Heart left ventricle (tissue), 16 donors: ENCODE measurements around the gene SLC17A2. TPM values are rescaled to one million over a fixed set of nuclear protein-coding genes. Genes with fewer than 3 reads are reported as not detected.

Source experiments
- ATAC-seq, 4 donors: fragments of 200-7000 bp; cut with Tn5 transposase; one replicate each; pipeline ENCODE4 v1.9.1; 2020 to 2022; ENCODE audit warnings: moderate library complexity in 4 of 4, mild to moderate bottlenecking in 3 of 4, moderate number of reproducible peaks in 1 of 4
- DNase-seq, 5 donors: peaks; one replicate each; pipeline ENCODE4 v3.0.0-alpha.2; 2020
- H3K27ac ChIP-seq, 12 donors: fragments of 200-600 bp; sonication (generic) in 4 of 12; one replicate each; pipeline versions ENCODE4 v1.5.0 to v1.8.0; 2016 to 2022; ENCODE audit warnings: mild to moderate bottlenecking in 2 of 12
- H3K27me3 ChIP-seq, 9 donors: fragments of 200-600 bp; sonication (generic) in 2 of 9; one replicate each; pipeline versions ENCODE4 v1.5.1 to v1.8.0; 2016 to 2022; ENCODE audit warnings: mild to moderate bottlenecking in 3 of 9
- H3K36me3 ChIP-seq, 9 donors: fragments of 200-600 bp; sonication (generic) in 2 of 9; one replicate each; pipeline versions ENCODE4 v1.5.0 to v1.8.0; 2018 to 2022; ENCODE audit warnings: mild to moderate bottlenecking in 2 of 9
- H3K4me1 ChIP-seq, 12 donors: fragments of 200-600 bp; sonication (generic) in 4 of 12; one replicate each; pipeline versions ENCODE4 v1.5.0 to v1.8.0; 2016 to 2022; ENCODE audit warnings: mild to moderate bottlenecking in 3 of 12
- H3K4me3 ChIP-seq, 12 donors: fragments of 200-600 bp; sonication (generic) in 4 of 12; one replicate each; pipeline versions ENCODE4 v1.5.0 to v1.8.0; 2017 to 2022; ENCODE audit warnings: mild to moderate bottlenecking in 9 of 12, moderate library complexity in 4 of 12
- H3K9me3 ChIP-seq, 12 donors: fragments of 200-600 bp; sonication (generic) in 4 of 12; one replicate each; pipeline versions ENCODE4 v1.5.0 to v1.8.0; 2016 to 2022; ENCODE audit warnings: mild to moderate bottlenecking in 1 of 12
- CTCF ChIP-seq, 12 donors: fragments of 200-600 bp; sonication (generic) in 4 of 12; IDR thresholded peaks; one replicate each; pipeline versions ENCODE4 v1.5.0 to v1.8.0; 2018 to 2022; ENCODE audit warnings: antibody characterized with exemption in 12 of 12, mild to moderate bottlenecking in 5 of 12
- POLR2A ChIP-seq, 2 donors: fragments of 450-650 bp; IDR thresholded peaks; one replicate each; pipeline ENCODE4 v1.6.1; 2017; ENCODE audit warnings: antibody characterized with exemption in 2 of 2, mild to moderate bottlenecking in 2 of 2, moderate library complexity in 2 of 2
- WGBS, 4 donors: extraction: QIAGEN DNeasy Blood & Tissue Kit in 2 of 4; methylation state at CpG; one replicate each; pipeline versions ENCODE4 v1.1.5 to v1.1.7; 2013 to 2018; 5-methylcytosine and 5-hydroxymethylcytosine counted together
- intact Hi-C, 10 donors: fragments of 100-400 bp; cut with DNase I; formaldehyde crosslinking; loops; one replicate each; pipeline versions ENCODE4 v1.11.1 to v1.14.2; 2022
- polyA plus RNA-seq, 2 donors: library from polyadenylated mRNA; stranded (reverse); fragments of 200-250 nt; gene quantifications; one replicate each; pipeline ENCODE4 v1.2.3, GENCODE V29; 2013
- total RNA-seq, 9 donors: library from RNA; depleted of rRNA in 2 of 9; stranded (reverse); fragments of >200 nt in 2 of 9; fragmentation: NEBNext Ultra II Directional in 3 of 9; extraction: Animal tissue kit (Norgen Biotek cat#: 25700) in 3 of 9; gene quantifications; one replicate each; pipeline versions ENCODE4 v1.1.0 to v1.2.4, GENCODE V29; 2016 to 2023
- donor health status: ischemic (EF 13 %, LVEDD 7.1; RV severe dilation, severe dysfunction).
- donor health status: healthy with polysubstance abuse.
- donor health status: DM: no; HTN: yes; CAD: no.
- donor health status: DM: no; HTN: no; CAD: no.
- donor health status: ischemic (EF 25% LVEDD 6.9; RV normal size, moderate dysfunction).
- donor health status: ischemic (EF 25% LVEDD 5.7; RV mildly dilated, moderate dysfunction).
- donor health status: healthy.
- donor health status: DM: yes; HTN: yes; CAD: no.
- donor health status: ischemic (EF 35%, LVEDD 5.7; RV mildly dilated, moderate dysfunction).
- donor health status: nonischemic (EF 11% LVEDD 7.7; RV severe dilation, severe dysfunction).
- donor health status: DM: yes; HTN: yes; CAD: no.
- donor health status: PGD.
- donor health status: ischemic (EF 29% LVEDD 5.4; RV normal size, mild dysfunction).
- donor health status: nonischemic (EF 23%, LVEDD 6.1; RV moderate dilation, normal function).

SLC17A2 gene
- total and polyA plus RNA-seq, 11 donors: not detected

- Histone ChIP-seq H3K27ac (no peak overlapping the region), H3K4me1 (no peaks in the 10 kb centered on the region), H3K4me3 (no peak overlapping the region), H3K27me3 (no peaks in the 10 kb centered on the region), H3K36me3 (no peaks in the 10 kb centered on the region), H3K9me3 (no peaks in the 10 kb centered on the region)
- ATAC-seq: no peak
- 82 to 86% (median 84%) methylated on average over 7 of the region's 7 CpGs for WGBS, 4 donors
- intact Hi-C loops: no loop called here
- no peak for TF ChIP-seq POLR2A (IDR thresholded peaks at IDR 0.05)
- no peak for TF ChIP-seq CTCF (IDR thresholded peaks at IDR 0.05)
- DNase-seq: no peak
These were observed 13.6 kb downstream of the SLC17A2 start for GRCh38 chr6:25916789-25917490.

GRCh38 chr6:25916330-25916729 lies 14.2 kb downstream of the SLC17A2 start:
- H3K9me3 ChIP-seq: no peaks in the 10 kb centered on the region
- ATAC-seq: no peak
- no peaks in the 10 kb centered on the region for H3K4me1 ChIP-seq
- H3K27me3 ChIP-seq: no peaks in the 10 kb centered on the region
- TF ChIP-seq CTCF (IDR thresholded peaks at IDR 0.05) (no peak), POLR2A (IDR thresholded peaks at IDR 0.05) (no peak)
- H3K4me3 ChIP-seq: no peak overlapping the region
- WGBS, 4 donors: 72 to 77% (median 72%) methylated on average over 3 of the region's 3 CpGs
- intact Hi-C loops: no loop called here
- H3K27ac ChIP-seq: no peak overlapping the region
- no peaks in the 10 kb centered on the region for H3K36me3 ChIP-seq
- no peak for DNase-seq

GRCh38 chr6:25913741-25914140 lies 16.8 kb downstream of the SLC17A2 start:
- no peak for DNase-seq
- TF ChIP-seq CTCF (IDR thresholded peaks at IDR 0.05) (no peak), POLR2A (IDR thresholded peaks at IDR 0.05) (no peak)
- H3K4me1 ChIP-seq: no peaks in the 10 kb centered on the region
- H3K36me3 ChIP-seq: no peaks in the 10 kb centered on the region
- 67 to 91% (median 84%) methylated on average over 3 of the region's 3 CpGs for WGBS, 4 donors
- no peak overlapping the region for H3K4me3 ChIP-seq
- H3K27me3 ChIP-seq: no peaks in the 10 kb centered on the region
- no peaks in the 10 kb centered on the region for H3K9me3 ChIP-seq
- intact Hi-C loops: no loop called here
- no peak overlapping the region for H3K27ac ChIP-seq
- ATAC-seq: no peak

GRCh38 chr6:25911351-25911750 lies 19.1 kb downstream of the SLC17A2 start:
- H3K36me3 ChIP-seq: no peaks in the 10 kb centered on the region
- 80 to 82% (median 82%) methylated on average over 4 of the region's 4 CpGs for WGBS, 4 donors
- intact Hi-C loops: no loop called here
- DNase-seq: no peak
- H3K4me1 ChIP-seq: no peaks in the 10 kb centered on the region
- no peak for ATAC-seq
- no peak overlapping the region for H3K4me3 ChIP-seq
- H3K9me3 ChIP-seq: no peaks in the 10 kb centered on the region
- peaks cover 0 to 12% (median 0%) of the 10 kb centered on the region in 9 donors for H3K27me3 ChIP-seq
- no peak overlapping the region for H3K27ac ChIP-seq
- TF ChIP-seq CTCF (IDR thresholded peaks at IDR 0.05) (no peak), POLR2A (IDR thresholded peaks at IDR 0.05) (no peak)
